PC-9 (cell line): ENCODE data around the gene MLX.

ENCODE experiments used
- CTCF ChIP-seq: fragments of 200-600 bp; sonication (generic); conservative IDR thresholded peaks from 2 replicates; pipeline ENCODE4 v1.6.1; 2017; ENCODE audit warnings: mixed run types, antibody characterized with exemption, mild to moderate bottlenecking, moderate library complexity
- EZH2 ChIP-seq: fragments of 200-600 bp; sonication (generic); IDR thresholded peaks from 2 replicates; pipeline ENCODE4 v1.8.0; 2017; ENCODE audit warnings: antibody characterized with exemption, low read depth

- TF ChIP-seq CTCF (peak; percentile 53), EZH2 (no peak)
Measured at GRCh38 chr17:42577532-42578281, 10.8 kb downstream of the MLX start, which contains the start of gene PSMC3IP.
